GM19099 (cell line): ENCODE data around the gene TLX2.

ENCODE experiments used
- POLR2A ChIP-seq: IDR thresholded peaks from 3 replicates; pipeline ENCODE4 v1.6.1; 2011; ENCODE audit warnings: low read depth; ENCODE audit not compliant: insufficient read length; ENCODE audit errors: extremely low read depth

TLX2 gene

DNA sequence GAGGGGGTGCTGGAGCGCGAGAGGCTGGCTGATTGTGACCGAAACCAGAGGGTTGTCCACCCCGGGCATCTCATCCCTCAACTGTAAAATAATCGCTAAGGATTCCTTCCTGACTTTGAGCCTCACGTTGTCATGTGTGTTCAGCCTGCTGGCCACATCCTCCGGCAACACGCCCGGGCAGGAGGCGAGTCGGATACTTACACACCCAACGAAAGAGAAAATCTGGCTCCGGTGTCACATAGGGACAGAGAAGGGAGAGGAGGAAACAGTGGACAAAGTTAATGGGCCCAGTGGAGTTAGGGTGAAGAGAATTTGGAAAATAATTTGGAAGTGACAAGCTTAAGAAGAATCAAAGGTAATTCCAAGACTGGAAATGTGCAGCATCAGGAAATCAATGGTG lies 2.4 kb downstream of the TLX2 start:
- no peak for TF ChIP-seq POLR2A

DNA sequence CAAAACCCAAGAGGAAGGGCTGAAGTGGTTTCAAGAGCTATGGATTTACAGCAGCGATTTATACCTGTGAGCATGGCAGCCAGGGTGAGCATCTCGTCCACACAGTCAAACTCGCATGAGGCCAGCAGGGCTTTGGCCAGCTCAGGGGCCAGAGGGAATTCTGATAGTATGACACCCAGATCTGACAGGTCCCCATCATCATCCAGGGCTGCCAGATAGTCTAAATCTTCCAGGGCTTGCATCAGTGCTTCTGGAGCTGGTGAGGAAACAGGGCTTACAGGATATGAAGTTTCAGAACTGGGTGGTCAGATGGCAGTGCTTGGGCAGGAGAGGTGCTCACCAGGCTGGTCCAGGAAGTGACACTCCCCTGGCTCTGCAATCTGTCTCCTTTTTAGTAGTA lies 8.3 kb downstream of the TLX2 start:
- no peak for TF ChIP-seq POLR2A

GRCh38 chr2:74524005-74524404 lies 9.8 kb downstream of the TLX2 start:
- TF ChIP-seq POLR2A, result no peak

- no peak for TF ChIP-seq POLR2A
Observed at GRCh38 chr2:74524955-74525716, 10.9 kb downstream of the TLX2 start.

GRCh38 chr2:74525717-74526648 lies 11.7 kb downstream of the TLX2 start, which contains the start of gene DQX1:
Gene DQX1 (minus strand): TSS chr2:74526231. CDS start chr2:74525729, 502 bp downstream.
- TF ChIP-seq POLR2A, result no peak

DNA sequence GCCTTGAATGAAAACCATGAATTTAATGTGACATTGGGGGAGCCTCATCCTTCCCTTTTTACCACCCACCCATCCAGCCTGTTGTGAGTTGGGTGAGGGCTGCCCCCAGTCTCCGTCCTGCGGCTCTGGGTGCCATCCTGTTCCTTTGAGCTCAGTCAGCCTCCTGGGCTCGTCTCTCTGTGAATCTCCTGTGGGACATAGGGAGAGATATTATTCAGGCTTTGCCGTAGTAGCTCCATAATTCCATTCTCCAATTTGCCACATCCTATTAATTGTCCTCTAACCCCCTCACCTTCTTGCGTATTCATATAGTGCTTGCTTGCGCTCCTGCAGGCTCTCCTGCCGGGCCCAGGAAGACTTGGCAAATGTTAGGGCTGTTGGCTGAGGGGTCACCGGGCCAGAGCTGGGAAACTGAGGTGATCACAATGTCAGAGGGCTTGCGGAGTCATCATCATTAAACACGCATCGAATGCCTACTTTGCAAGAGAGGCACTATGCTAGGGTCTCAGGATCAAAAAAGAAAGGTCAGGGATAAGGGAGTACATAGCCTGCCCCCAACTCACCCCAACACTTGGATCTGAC lies 12.5 kb downstream of the TLX2 start:
- no peak for TF ChIP-seq POLR2A

GRCh38 chr2:74527741-74528140 lies 13.5 kb downstream of the TLX2 start:
- TF ChIP-seq POLR2A, result no peak

DNA sequence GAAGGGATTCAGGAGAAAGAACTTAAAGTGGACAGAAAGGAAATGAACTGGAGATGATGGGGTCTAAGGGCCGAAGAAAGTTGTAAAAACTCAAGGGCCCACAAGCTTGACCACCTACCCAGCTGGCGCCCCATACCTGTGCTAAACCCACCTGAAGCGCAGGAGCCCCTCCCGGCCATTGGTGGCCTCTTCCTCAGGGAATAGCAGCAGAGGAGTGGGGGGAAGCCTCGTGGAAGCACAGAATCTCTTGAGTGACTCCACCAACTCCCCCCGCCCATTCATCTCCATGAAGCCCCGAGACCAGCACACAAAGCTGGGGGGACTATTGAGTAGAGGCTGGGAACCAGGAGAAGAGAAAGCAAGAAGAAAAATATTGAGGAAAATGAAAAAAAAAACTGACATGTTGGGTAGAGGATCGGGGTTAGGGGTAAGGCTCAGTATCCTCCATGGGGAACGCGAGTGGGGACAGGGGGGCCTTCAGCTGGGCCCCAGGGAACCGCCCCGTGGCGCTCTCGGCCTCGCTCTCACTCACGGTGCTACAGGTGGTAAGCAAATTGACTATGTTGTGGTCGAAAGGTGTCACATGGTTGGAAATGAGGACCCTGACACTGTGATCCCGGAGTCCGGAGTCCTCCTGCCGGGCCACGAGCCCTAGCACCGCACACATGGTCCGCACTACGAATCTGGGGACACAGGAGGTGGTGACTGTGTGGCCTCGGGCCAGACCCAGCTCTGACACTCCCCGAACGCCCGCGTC lies 14.5 kb downstream of the TLX2 start:
- TF ChIP-seq POLR2A, result no peak

GRCh38 chr2:74529357-74530238 lies 15.3 kb downstream of the TLX2 start, which contains the start of the genes AUP1 and HTRA2:
Gene AUP1 (minus strand): TSS chr2:74529706. CDS start chr2:74529629, 77 bp downstream.
Gene HTRA2 (plus strand): TSS chr2:74529933. CDS start chr2:74530007, 74 bp downstream.
- TF ChIP-seq POLR2A, result peak; percentile 98

DNA sequence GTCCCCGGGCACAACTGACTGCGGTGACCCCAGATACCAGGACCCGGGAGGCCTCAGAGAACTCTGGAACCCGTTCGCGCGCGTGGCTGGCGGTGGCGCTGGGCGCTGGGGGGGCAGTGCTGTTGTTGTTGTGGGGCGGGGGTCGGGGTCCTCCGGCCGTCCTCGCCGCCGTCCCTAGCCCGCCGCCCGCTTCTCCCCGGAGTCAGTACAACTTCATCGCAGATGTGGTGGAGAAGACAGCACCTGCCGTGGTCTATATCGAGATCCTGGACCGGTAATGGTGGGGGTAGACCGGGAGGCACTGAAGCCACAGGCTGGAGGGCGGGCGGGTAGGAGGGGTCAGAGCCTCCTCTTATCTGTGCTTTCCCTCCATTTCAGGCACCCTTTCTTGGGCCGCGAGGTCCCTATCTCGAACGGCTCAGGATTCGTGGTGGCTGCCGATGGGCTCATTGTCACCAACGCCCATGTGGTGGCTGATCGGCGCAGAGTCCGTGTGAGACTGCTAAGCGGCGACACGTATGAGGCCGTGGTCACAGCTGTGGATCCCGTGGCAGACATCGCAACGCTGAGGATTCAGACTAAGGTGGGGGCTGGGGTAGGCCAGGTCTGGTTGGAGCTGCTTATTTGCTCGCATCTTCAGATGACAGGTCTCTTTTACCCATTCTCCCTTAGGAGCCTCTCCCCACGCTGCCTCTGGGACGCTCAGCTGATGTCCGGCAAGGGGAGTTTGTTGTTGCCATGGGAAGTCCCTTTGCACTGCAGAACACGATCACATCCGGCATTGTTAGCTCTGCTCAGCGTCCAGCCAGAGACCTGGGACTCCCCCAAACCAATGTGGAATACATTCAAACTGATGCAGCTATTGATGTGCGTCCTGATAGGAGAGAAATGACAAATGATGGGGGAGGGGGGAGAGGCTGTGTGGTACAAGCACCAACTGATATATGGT lies 16.3 kb downstream of the TLX2 start:
- TF ChIP-seq POLR2A, result peak; percentile 37

DNA sequence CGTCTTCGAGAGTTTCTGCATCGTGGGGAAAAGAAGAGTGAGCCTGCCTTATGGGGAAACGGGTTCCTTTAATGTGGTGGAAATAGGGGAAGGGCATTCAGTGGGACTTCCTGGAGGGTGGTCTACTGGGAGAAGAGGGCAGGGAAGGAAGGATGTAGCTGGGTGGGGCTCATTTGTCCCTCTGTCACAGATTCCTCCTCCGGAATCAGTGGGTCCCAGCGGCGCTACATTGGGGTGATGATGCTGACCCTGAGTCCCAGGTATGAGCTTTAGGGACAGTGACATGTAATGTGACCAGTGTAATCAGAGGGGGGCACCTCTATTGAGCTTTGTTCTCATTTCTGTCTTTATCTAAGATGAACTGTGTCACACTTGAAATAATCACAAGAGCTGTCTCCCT lies 17.4 kb downstream of the TLX2 start:
- TF ChIP-seq POLR2A, result no peak

DNA sequence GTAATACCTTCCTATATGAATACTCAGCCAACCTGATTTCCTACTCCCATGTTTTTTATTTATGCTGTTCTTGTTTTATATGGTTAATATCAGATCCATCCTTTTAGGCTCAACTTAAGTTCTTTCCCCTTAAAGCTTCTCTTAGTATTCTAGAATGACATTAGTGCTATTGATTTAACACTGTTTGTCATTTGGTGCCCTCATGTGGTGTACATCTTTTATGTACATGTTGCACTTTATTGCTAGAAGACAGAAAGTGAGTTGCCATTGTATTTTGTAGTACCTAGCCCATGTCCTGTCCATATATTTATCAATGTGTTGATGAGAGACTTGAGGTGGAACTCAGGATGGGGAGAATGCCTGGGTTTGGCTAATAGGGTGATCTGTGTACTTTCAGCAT lies 18.0 kb downstream of the TLX2 start:
- TF ChIP-seq POLR2A, result no peak
